Lung (tissue), 12 donors: ENCODE data around the gene LTBR. TPM values are rescaled to one million over a fixed set of nuclear protein-coding genes. Genes with fewer than 3 reads are reported as not detected.
A peak's percentile ranks its signal among the peaks of the same experiment; 100 is the strongest.

Source experiments
- ATAC-seq: fragments of 200-7000 bp; cut with Tn5 transposase; one replicate; pipeline ENCODE4 v1.9.1; 2020; ENCODE audit warnings: moderate number of reproducible peaks; ENCODE audit not compliant: insufficient read depth, low FRiP score
- DNase-seq, 3 donors: peaks; one replicate each; pipeline ENCODE4 v3.0.0-alpha.2; 2013 to 2017
- H3K27ac ChIP-seq, 2 donors: one replicate each; pipeline ENCODE4 v1.5.1; 2013; ENCODE audit warnings: mild to moderate bottlenecking in 2 of 2, moderate library complexity in 2 of 2, control low read depth in 1 of 2, inconsistent platforms in 1 of 2, low read depth in 1 of 2, low read length in 1 of 2
- H3K27me3 ChIP-seq, 3 donors: one replicate each; pipeline ENCODE4 v1.5.1; 2013; ENCODE audit warnings: low read length in 2 of 3; ENCODE audit not compliant: control insufficient read depth in 3 of 3, insufficient read depth in 3 of 3
- H3K36me3 ChIP-seq, 4 donors: one replicate each; pipeline ENCODE4 v1.5.1; 2013; ENCODE audit warnings: low read length in 4 of 4, mild to moderate bottlenecking in 1 of 4, moderate library complexity in 1 of 4; ENCODE audit not compliant: control insufficient read depth in 4 of 4, insufficient read depth in 4 of 4
- H3K4me1 ChIP-seq, 5 donors: one replicate each; pipeline ENCODE4 v1.5.1; 2013; ENCODE audit warnings: low read length in 5 of 5, mild to moderate bottlenecking in 2 of 5, moderate library complexity in 1 of 5; ENCODE audit not compliant: control insufficient read depth in 5 of 5, insufficient read depth in 5 of 5
- H3K4me3 ChIP-seq: one replicate; pipeline ENCODE4 v1.5.1; 2013; ENCODE audit warnings: mild to moderate bottlenecking, control low read depth, moderate library complexity
- H3K9ac ChIP-seq, 2 donors: one replicate each; pipeline ENCODE4 v1.5.1; 2013; ENCODE audit warnings: low read length in 2 of 2, control low read depth in 1 of 2; ENCODE audit not compliant: insufficient read depth in 1 of 2
- H3K9me3 ChIP-seq, 4 donors: one replicate each; pipeline ENCODE4 v1.5.1; 2013; ENCODE audit warnings: low read length in 3 of 4, mild to moderate bottlenecking in 1 of 4, moderate library complexity in 1 of 4; ENCODE audit not compliant: control insufficient read depth in 4 of 4, insufficient read depth in 3 of 4
- WGBS, 2 donors: extraction: QIAGEN DNeasy Blood & Tissue Kit; methylation state at CpG; one replicate each; pipeline ENCODE4 v1.1.7; 2013; 5-methylcytosine and 5-hydroxymethylcytosine counted together
- polyA plus RNA-seq, 2 donors: library from polyadenylated mRNA; stranded (reverse); fragments of 200-250 nt; gene quantifications; one replicate each; pipeline ENCODE4 v1.2.1, GENCODE V29; 2013
- total RNA-seq, 2 donors: library from RNA; depleted of rRNA in 1 of 2; stranded (reverse); fragments of >200 nt in 1 of 2; gene quantifications; one replicate each; pipeline ENCODE4 v1.2.1, GENCODE V29; 2014 to 2021
- TF ChIP-seq, protein P1 (sequence below): IDR thresholded peaks from 2 replicates; pipeline ENCODE4 v1.5.1; 2012; ENCODE audit warnings: mild to moderate bottlenecking; ENCODE audit errors: control extremely low read depth, extremely low read depth
- donor health status: control.
- donor health status: control.
- donor health status: Bipolar disorder and iron deficiency.
- donor health status: healthy.
- donor health status: DM: yes; HTN: yes; CAD: no.

Gene LTBR
- total and polyA plus RNA-seq, 4 donors: 52.6 to 134 (median 122) TPM

DNA sequence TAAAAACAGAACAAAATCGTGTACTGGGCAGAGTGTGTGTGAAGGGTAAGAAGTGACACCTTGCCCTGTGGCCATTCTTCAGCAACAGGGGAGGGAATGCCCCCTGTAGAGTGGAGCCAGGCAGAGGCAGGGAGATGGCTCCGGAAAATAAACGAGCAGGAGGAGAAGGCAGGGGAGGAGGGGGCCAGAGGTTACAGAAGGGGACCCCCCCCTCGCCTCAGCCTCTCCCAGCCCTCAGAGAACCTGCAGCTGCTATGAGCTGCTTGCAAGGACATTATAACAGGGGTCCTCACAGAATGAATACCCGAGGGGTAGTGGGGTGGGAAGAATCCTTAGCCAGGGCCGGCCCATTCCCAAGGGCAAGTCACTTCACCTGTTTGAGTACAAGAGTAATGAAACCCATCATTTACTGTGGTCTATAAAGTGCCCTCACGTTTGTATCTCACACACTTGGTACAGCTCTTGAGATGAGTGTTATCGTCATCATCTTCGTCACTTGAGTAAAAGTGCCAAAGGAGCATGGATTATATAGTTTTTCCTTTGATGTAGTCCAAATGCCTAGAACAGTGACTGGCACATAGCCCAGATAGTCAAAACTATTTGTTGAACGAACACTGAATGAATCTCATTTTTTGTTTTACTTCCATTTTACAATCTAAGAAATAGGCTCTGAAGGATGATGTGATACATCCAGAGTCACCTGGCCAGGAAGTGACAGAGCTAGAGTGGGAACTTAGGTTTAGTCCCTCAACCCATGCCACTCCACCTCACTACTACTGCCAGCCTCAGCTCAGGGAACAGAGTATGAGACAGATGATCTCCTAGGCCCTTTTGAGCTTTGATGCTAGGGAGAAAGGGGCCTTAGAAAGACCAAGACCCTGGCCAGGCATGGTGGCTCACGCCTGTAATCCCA is 23.1 kb upstream of the LTBR start:
- H3K27ac ChIP-seq: peak overlapping the region in 1 of 2 donors; percentile 91
- H3K27me3 ChIP-seq: no peaks in the 10 kb centered on the region
- DNase-seq: peak in 2 of 3 donors; percentile 68 to 77
- WGBS, 2 donors: 61 to 72% methylated on average over 11 of the region's 11 CpGs
- H3K9me3 ChIP-seq: no peaks in the 10 kb centered on the region
- TF ChIP-seq, protein P1, sequence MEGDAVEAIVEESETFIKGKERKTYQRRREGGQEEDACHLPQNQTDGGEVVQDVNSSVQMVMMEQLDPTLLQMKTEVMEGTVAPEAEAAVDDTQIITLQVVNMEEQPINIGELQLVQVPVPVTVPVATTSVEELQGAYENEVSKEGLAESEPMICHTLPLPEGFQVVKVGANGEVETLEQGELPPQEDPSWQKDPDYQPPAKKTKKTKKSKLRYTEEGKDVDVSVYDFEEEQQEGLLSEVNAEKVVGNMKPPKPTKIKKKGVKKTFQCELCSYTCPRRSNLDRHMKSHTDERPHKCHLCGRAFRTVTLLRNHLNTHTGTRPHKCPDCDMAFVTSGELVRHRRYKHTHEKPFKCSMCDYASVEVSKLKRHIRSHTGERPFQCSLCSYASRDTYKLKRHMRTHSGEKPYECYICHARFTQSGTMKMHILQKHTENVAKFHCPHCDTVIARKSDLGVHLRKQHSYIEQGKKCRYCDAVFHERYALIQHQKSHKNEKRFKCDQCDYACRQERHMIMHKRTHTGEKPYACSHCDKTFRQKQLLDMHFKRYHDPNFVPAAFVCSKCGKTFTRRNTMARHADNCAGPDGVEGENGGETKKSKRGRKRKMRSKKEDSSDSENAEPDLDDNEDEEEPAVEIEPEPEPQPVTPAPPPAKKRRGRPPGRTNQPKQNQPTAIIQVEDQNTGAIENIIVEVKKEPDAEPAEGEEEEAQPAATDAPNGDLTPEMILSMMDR: no peak
- no peak for ATAC-seq
- peaks cover 0 to 6% (median 0%) of the 10 kb centered on the region in 4 donors for H3K36me3 ChIP-seq
- H3K4me3 ChIP-seq: no peak overlapping the region
- peaks cover 0 to 15% (median 7%) of the 10 kb centered on the region in 5 donors for H3K4me1 ChIP-seq
- no peak overlapping the region for H3K9ac ChIP-seq

DNA sequence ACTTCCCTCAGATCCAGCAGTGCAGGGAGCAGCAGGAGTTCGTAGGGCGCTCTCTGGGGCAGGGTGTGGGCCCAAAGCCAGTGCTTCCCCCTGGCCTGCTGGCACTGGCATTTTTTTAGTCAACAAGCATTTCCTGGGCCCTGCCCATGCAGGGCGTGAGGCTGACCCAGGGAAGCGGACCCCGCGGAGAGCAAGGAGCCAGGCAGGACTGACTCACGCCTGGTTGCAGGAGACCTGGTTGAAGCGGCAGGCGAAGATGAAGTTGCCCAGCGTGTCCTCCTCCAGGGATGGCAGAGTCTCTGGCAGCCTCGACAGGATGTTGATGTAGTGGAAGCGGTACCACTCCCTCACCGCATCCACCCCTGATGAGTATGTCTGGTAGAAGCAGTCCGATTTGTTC is 22.1 kb upstream of the LTBR start:
- TF ChIP-seq, protein P1: no peak
- 51 to 73% methylated on average over 14 of the region's 14 CpGs for WGBS, 2 donors
- peak overlapping the region in 1 of 2 donors; percentile 91 for H3K27ac ChIP-seq

DNA sequence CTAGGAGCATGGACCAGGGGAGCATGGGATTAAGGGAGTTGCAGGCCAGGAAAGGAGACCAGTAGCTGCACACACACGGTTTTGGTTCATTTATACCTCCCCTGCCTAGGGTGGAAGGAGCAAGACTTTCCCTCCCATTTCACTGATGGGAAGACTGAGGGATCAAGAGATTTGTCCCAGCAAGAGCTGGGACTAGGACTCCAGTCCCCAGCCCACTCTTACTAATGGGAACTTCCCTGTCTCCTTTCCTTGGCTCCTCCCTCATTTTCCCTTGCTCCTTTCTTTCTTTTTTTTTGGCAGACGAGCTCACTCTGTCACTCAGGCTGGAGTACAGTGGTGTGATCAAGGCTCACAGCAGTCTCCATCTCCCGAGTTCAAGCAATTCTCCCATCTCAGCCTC is 21.6 kb upstream of the LTBR start:
- Histone ChIP-seq H3K27me3 (no peaks in the 10 kb centered on the region), H3K9ac (no peak overlapping the region), H3K27ac (peak overlapping the region in 1 of 2 donors; percentile 91), H3K4me1 (peaks cover 0 to 15% (median 7%) of the 10 kb centered on the region in 5 donors), H3K4me3 (no peak overlapping the region), H3K36me3 (peaks cover 0 to 2% (median 0%) of the 10 kb centered on the region in 4 donors), H3K9me3 (no peaks in the 10 kb centered on the region)
- TF ChIP-seq, protein P1: no peak
- WGBS, 2 donors: 58 to 62% methylated on average over 3 of the region's 3 CpGs
- no peak for ATAC-seq
- DNase-seq: no peak

More for the DNA sequence above, 22.1 kb upstream of the LTBR start:
- ATAC-seq (no peak), DNase-seq (no peak)
- Histone ChIP-seq H3K36me3 (peaks cover 0 to 2% (median 0%) of the 10 kb centered on the region in 4 donors), H3K9ac (no peak overlapping the region), H3K4me3 (no peak overlapping the region), H3K9me3 (no peaks in the 10 kb centered on the region), H3K27me3 (no peaks in the 10 kb centered on the region), H3K4me1 (peaks cover 0 to 15% (median 7%) of the 10 kb centered on the region in 5 donors)
